Measurements from ENCODE around the gene TMA16. TPM values are rescaled to one million over a fixed set of nuclear protein-coding genes. Genes with fewer than 3 reads are reported as not detected.
"Not testable (repeated sequence)": the region's sequence is repeated elsewhere in the genome, so short reads cannot be mapped to it uniquely, and the experiment has no call there.

Gene TMA16
- 6.6 and 10.7 TPM in 2 replicates for polyA plus RNA-seq
- polyA minus RNA-seq: 5.7 and 9.3 TPM in 2 replicates

GRCh38 chr4:163494360-163495241 lies at the start of gene TMA16:
Gene TMA16 (plus strand): TSS chr4:163494690. CDS start chr4:163494802, 112 bp downstream.
- Histone ChIP-seq H3K79me2 (replicated peaks; ENCODE audit: insufficient read depth, low read length) (peaks cover 24% of the 10 kb centered on the region), H3F3A (ENCODE audit: insufficient read depth, low read length, poor library complexity, severe bottlenecking) (no peaks in the 10 kb centered on the region), H3K27me3 (ENCODE audit: insufficient read depth, low read depth, low read length) (no peaks in the 10 kb centered on the region), H3K4me2 (ENCODE audit: low read length) (peak within 1 kb of the TSS; percentile 46), H3K4me3 (ENCODE audit: low read length) (peak within 1 kb of the TSS; percentile 88), H4K20me1 (ENCODE audit: insufficient read depth) (no peaks in the 10 kb centered on the region), H3K9ac (ENCODE audit: low read length) (peak within 1 kb of the TSS; percentile 66), H3K27ac (ENCODE audit: low read length) (no peak within 1 kb of the TSS), H3K9me2 (ENCODE audit: insufficient read depth, low read length) (no peaks in the 10 kb centered on the region), H2AFZ (ENCODE audit: low read depth, low read length) (peak within 1 kb of the TSS; percentile 85), H3K9me3 (ENCODE audit: low read length) (no peaks in the 10 kb centered on the region), H3K36me3 (ENCODE audit: insufficient read depth, low read length) (no peaks in the 10 kb centered on the region)
- TF ChIP-seq CTCF (IDR thresholded peaks at IDR 0.05; ENCODE audit: poor library complexity, severe bottlenecking): no peak
- no peak for TF ChIP-seq TAF1 (IDR thresholded peaks at IDR 0.05; ENCODE audit: low read depth)
- peak; percentile 98 for TF ChIP-seq MXI1 (conservative IDR thresholded peaks at IDR 0.05; ENCODE audit: poor library complexity, severe bottlenecking)
- TF ChIP-seq POLR2AphosphoS5 (IDR thresholded peaks at IDR 0.05): peak; percentile 31
- no peak for TF ChIP-seq EZH2 (IDR thresholded peaks at IDR 0.05; ENCODE audit: borderline replicate concordance, insufficient read depth, low read length, poor library complexity, severe bottlenecking)
- peak; percentile 19 for TF ChIP-seq EP300 (conservative IDR thresholded peaks at IDR 0.05; ENCODE audit: poor library complexity, severe bottlenecking)
- peak; percentile 40 for TF ChIP-seq RAD21 (conservative IDR thresholded peaks at IDR 0.05)
- peak; percentile 67 for TF ChIP-seq REST (IDR thresholded peaks at IDR 0.05; ENCODE audit: borderline replicate concordance)
- TF ChIP-seq SMC3 (conservative IDR thresholded peaks at IDR 0.05; ENCODE audit: poor library complexity): peak; percentile 58

- not testable (repeated sequence) for H3K79me2 ChIP-seq (replicated peaks; ENCODE audit: insufficient read depth, low read length); H3K27me3 ChIP-seq (ENCODE audit: insufficient read depth, low read depth, low read length); H3K4me3 ChIP-seq (ENCODE audit: low read length); H3K4me2 ChIP-seq (ENCODE audit: low read length); H3K36me3 ChIP-seq (ENCODE audit: insufficient read depth, low read length); H4K20me1 ChIP-seq (ENCODE audit: insufficient read depth); H3K9me3 ChIP-seq (ENCODE audit: low read length); H2AFZ ChIP-seq (ENCODE audit: low read depth, low read length); H3K9ac ChIP-seq (ENCODE audit: low read length); H3F3A ChIP-seq (ENCODE audit: insufficient read depth, low read length, poor library complexity, severe bottlenecking); H3K9me2 ChIP-seq (ENCODE audit: insufficient read depth, low read length); H3K27ac ChIP-seq (ENCODE audit: low read length)
Measured at GRCh38 chr4:163447023-163447422, 47.5 kb upstream of the TMA16 start.
